WTC11 (cell line): ENCODE results near the gene THUMPD1. TPM values are rescaled to one million over a fixed set of nuclear protein-coding genes. Genes with fewer than 3 reads are reported as not detected.

ENCODE experiments used
- total RNA-seq: library from RNA; stranded (reverse); gene quantifications from 3 replicates; pipeline ENCODE4 v1.2.3, GENCODE V29; 2021

Gene THUMPD1
- total RNA-seq, 1 experiment from 2014 or later, result 48.5 TPM

Other genes with a start within 250 kb of the THUMPD1 start
- 0.20 to 0.27 TPM in 2 of 3 replicates, not detected in the other for gene ACSM2B, start 165.5 kb downstream of the THUMPD1 start, total RNA-seq
- gene ACSM1, start 44.1 kb downstream of the THUMPD1 start, total RNA-seq, result 0.09 to 0.46 TPM (median 0.31 TPM) in 3 replicates
- gene ACSM3, start 22.2 kb upstream of the THUMPD1 start, total RNA-seq, result 5.0 to 6.5 TPM (median 6.5 TPM) in 3 replicates
- gene ERI2, start 64.7 kb upstream of the THUMPD1 start, total RNA-seq, result 15.7 to 18.3 TPM (median 16.9 TPM) in 3 replicates
- 8.5 to 10.5 TPM (median 9.2 TPM) in 3 replicates for gene REXO5, start 64.7 kb upstream of the THUMPD1 start, total RNA-seq
- gene DCUN1D3, start 158.5 kb upstream of the THUMPD1 start, total RNA-seq, result 12.8 to 14.7 TPM (median 14.4 TPM) in 3 replicates
- 11.4 to 15.0 TPM (median 12.3 TPM) in 3 replicates for gene LYRM1, start 159.0 kb upstream of the THUMPD1 start, total RNA-seq